SIG-M5 treated with dmso at 0.1 percent for 504 hours (cell line): Measurements from ENCODE around the gene MREG.

Source experiments
- DNase-seq: peaks from one replicate; lab custom pipeline; 2025; ENCODE audit not compliant: unreplicated experiment; lab: John Stamatoyannopoulos, UW

MREG gene

GRCh38 chr2:215920244-215921100 lies 92.9 kb downstream of the MREG start:
- DNase-seq: peak; percentile 74

GRCh38 chr2:215919624-215920243 lies 93.6 kb downstream of the MREG start:
- no peak for DNase-seq

DNA sequence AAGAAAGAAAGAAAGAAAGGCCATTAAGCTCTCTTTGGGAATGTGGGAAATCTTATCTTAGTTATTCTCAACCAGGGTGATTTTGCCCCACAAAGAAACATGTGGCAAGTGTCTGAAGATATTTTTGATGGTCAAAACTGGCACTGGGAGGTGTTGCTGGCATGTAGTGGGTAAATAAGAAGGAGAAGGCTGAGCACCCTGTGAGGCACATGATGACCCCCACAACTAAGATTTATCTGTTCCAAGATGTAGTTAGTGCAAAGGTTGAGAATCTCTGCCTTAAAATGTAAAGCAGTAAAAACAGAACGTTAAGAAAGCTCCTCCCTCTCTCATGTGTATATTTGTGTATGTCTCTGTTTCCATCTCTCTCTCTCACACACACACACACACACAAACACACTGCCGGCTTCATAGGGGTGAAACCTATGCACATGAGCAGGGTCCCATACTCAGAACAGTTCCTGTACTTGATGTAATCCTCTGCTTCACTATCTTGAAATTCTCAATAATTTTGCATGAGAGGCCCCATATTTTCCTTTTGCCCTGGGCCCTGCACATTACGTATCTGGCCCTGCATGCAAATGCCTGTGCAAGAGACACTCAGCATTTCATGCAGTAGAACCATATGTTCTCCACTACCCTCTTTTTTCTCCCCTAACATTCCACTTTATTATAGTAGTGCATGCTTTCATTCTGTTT lies 94.3 kb downstream of the MREG start:
- no peak for DNase-seq

DNA sequence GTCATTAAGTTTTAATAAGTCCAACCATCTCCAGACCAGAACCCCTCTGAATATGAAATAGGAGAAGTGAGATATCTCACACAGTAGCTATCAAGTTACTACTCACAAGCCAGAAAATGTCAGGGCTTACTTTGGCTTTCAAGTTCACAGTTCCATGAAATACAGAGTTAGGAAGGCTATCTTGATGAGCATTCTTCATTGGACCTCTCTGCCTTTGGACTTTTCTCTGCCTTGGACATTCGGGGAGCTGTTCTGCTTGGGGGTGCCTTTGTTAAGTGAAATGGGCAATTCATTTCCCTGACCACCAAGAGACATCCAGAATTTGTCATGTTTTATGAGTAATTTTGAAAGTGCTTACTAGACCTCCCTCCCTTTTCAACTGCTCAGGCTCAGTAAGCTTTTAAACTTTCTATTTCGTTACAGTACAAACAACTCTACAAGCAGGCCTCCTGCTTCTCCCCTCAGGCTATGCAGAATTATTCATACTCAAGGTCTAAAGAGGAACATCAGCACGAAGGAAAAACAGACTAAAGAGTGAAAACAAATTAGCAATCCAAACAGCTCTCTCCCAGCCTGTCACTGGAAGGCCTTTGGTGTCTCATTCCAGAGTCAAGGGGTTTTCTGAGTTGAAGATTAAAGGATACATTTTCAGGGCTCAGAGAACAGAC lies 95.3 kb downstream of the MREG start:
- DNase-seq: no peak

GRCh38 chr2:215915441-215915840 lies 97.9 kb downstream of the MREG start:
- DNase-seq: no peak

- DNase-seq: no peak
Measured at GRCh38 chr2:215914777-215915165, 98.6 kb downstream of the MREG start.

- no peak for DNase-seq
Measured at GRCh38 chr2:215914054-215914776, 99.1 kb downstream of the MREG start.

DNA sequence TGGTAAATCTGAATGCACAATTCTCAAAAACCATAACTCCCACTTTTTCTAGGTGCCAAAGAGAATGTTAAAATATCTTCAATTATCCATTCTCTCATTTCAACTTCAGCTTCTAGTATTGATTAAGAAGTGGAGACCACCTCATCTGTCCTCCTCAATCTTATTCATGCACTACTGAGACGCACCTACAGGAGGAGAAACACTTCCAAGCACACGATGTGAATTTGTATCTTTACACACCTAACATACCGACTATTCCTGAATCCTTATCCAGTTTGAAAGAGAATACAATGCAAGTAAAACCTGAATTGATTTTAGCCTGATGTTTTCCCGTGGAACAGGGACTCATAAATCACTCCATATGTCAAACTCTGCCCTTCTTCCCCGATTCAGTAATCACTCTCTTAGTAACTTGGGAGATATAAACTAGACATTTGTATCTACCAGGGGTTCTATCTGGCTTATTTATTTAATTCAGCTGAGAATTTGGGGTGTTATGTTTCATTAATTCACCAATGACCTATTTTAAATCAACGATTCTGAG lies 101.0 kb downstream of the MREG start:
- DNase-seq: no peak

GRCh38 chr2:215911301-215912085 lies 101.9 kb downstream of the MREG start:
- DNase-seq: no peak

DNA sequence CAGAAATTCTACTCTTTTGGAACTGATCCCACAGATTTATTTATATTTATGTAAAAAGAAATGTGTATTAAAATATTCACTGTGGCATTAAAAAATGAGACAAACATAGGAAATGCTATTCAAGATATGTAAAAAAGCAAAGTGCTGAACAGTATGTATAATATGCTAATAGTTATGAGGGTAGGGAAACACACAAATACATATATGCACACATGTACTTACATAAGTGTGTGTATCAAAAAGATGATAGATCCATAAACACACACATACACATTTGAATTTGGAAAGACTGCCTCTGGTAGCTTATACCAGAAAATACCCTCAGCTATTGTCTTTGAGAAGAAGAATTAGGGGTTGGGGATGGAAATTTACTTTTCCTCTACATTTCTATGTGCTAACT lies 103.2 kb downstream of the MREG start:
- no peak for DNase-seq

DNA sequence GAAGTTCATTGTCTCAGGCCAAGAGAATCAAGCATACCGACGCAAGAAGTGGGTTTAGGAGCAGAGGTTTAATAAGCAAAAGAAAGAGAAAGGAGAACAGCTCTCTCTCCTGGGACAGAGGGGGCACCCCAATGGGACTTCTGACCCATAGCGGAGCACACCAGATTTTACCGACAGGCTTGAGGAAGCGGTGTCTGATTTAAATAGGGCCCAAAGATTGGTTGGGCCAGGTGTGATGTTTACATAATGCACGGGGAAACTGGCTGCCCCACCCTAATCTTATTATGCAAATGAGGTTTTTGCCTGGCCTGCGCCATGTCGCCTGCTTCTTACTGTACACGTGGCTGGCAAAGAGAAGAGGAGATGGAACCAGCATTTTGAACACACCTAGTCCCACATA lies 106.2 kb downstream of the MREG start:
- no peak for DNase-seq

- no peak for DNase-seq
Measured at GRCh38 chr2:215906458-215906857, 106.9 kb downstream of the MREG start.

DNA sequence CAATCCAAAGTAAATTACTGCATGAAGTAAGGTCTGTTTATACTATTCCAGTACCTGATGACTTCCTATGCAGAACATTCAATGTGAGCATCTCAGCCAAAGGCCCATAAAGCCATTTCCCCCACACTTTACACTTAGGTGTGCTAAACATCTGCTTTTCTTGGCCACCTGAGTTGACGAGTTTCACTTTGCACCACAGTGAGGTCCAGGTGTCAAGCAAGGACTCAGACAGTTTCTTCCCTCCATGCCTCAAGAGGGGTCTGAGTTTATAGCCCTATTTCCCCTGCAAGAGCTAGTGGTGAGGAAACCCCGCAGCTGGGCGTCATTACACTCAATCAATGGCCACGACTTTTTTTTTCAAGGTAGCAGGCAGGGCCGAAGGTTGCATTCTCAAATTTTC lies 107.7 kb downstream of the MREG start:
- DNase-seq: no peak

- DNase-seq: peak; percentile 90
Measured at GRCh38 chr2:215904101-215904500, 109.2 kb downstream of the MREG start.

- DNase-seq: peak; percentile 78
Measured at GRCh38 chr2:215903203-215903602, 110.1 kb downstream of the MREG start.

GRCh38 chr2:215901796-215902195 lies 111.6 kb downstream of the MREG start:
- DNase-seq: no peak

DNA sequence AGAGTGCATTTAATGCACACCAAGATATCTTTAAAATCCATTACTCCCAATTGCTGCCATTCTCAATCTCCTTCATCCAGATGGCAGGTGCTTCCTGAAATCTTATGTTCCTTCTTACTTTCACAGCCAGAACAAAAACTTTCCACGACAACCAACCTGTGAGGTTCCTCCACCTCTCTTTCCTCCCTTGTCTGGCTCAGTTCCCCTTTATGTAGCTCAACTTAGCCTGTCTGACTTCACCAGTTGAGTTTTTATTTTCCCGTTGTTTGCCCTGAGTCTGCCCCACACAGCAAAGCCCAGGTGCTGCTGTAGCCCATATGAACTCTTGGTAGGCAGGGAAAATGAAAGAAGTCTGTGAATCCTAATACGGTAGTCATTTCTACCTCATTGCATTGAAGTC lies 112.5 kb downstream of the MREG start:
- DNase-seq: peak; percentile 70

DNA sequence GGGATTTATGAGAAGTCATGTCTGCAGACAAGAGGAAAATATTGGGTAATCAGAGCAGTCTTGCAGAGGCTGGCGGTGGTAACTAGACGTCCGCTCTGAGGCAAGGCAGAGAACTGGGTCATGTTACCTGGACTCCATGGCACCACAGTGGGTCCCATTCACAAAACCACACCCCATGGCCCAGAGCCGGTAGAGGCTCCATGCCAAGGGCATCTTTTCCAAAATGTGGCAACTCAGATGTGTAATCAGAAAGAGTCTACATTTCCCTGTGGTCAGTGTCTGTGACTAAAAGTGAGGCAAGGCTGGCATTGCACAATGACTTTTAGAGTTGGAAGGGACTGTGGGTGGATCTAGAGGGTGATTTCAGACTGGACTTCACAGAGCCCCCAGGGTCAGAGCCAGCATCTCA lies 113.1 kb downstream of the MREG start:
- peak; percentile 86 for DNase-seq

GRCh38 chr2:215899141-215900074 lies 113.9 kb downstream of the MREG start:
- no peak for DNase-seq
